ENCODE measurements around the gene INPP5D. TPM values are rescaled to one million over a fixed set of nuclear protein-coding genes. Genes with fewer than 3 reads are reported as not detected.

Gene INPP5D
- total RNA-seq, 2 experiments from 2014 or later, result 50.9 to 51.0 TPM

GRCh38 chr2:233022561-233022960 lies 37.6 kb upstream of the INPP5D start:
- Mint-ChIP-seq H3K4me1 (ENCODE audit: low read depth) (no peaks in the 10 kb centered on the region), H3K27ac (no peak overlapping the region), H3K27me3 (ENCODE audit: low read depth) (no peaks in the 10 kb centered on the region), H3K36me3 (ENCODE audit: low read depth) (no peaks in the 10 kb centered on the region), H3K9me3 (no peaks in the 10 kb centered on the region), H3K4me3 (no peak overlapping the region)
- no peak for DNase-seq
- intact Hi-C loops (cut with micrococcal nuclease), result no loop called here
- CTCF ChIA-PET, result no interaction called here

- H3K9me3 Mint-ChIP-seq, result no peaks in the 10 kb centered on the region
- CTCF ChIA-PET, result no interaction called here
- H3K36me3 Mint-ChIP-seq (ENCODE audit: low read depth), result no peaks in the 10 kb centered on the region
- no peaks in the 10 kb centered on the region for H3K4me1 Mint-ChIP-seq (ENCODE audit: low read depth)
- no peak overlapping the region for H3K4me3 Mint-ChIP-seq
- no peaks in the 10 kb centered on the region for H3K27me3 Mint-ChIP-seq (ENCODE audit: low read depth)
- intact Hi-C loops (cut with micrococcal nuclease), result no loop called here
- H3K27ac Mint-ChIP-seq, result no peak overlapping the region
- DNase-seq, result no peak
Measured at GRCh38 chr2:233023007-233023760, 37.0 kb upstream of the INPP5D start.

- DNase-seq, result no peak
- Mint-ChIP-seq H3K27me3 (ENCODE audit: low read depth) (no peaks in the 10 kb centered on the region), H3K4me1 (ENCODE audit: low read depth) (no peaks in the 10 kb centered on the region), H3K27ac (no peak overlapping the region), H3K9me3 (no peaks in the 10 kb centered on the region), H3K36me3 (ENCODE audit: low read depth) (no peaks in the 10 kb centered on the region), H3K4me3 (no peak overlapping the region)
- CTCF ChIA-PET, result no interaction called here
- intact Hi-C loops (cut with micrococcal nuclease), result no loop called here
Measured at GRCh38 chr2:233023761-233024410, 36.3 kb upstream of the INPP5D start.

GRCh38 chr2:233025706-233026105 lies 34.4 kb upstream of the INPP5D start:
- Mint-ChIP-seq H3K9me3 (no peaks in the 10 kb centered on the region), H3K27me3 (ENCODE audit: low read depth) (no peaks in the 10 kb centered on the region), H3K36me3 (ENCODE audit: low read depth) (no peaks in the 10 kb centered on the region), H3K4me3 (no peak overlapping the region), H3K27ac (no peak overlapping the region), H3K4me1 (ENCODE audit: low read depth) (no peaks in the 10 kb centered on the region)
- no peak for DNase-seq
- intact Hi-C loops (cut with micrococcal nuclease), result loop anchor here (5.0 kb wide), 1 partner anchor 173 kb away; no protein-coding TSS in a partner anchor
- CTCF ChIA-PET, result interaction anchor here (1.8 kb wide), 1 partner anchor 29 kb away, joined by 5 read pairs; no protein-coding TSS in a partner anchor

- no peak overlapping the region for H3K4me3 Mint-ChIP-seq
- CTCF ChIA-PET, result interaction anchor here (1.8 kb wide), 1 partner anchor 28 kb away, joined by 5 read pairs; no protein-coding TSS in a partner anchor
- H3K36me3 Mint-ChIP-seq (ENCODE audit: low read depth), result no peaks in the 10 kb centered on the region
- intact Hi-C loops (cut with micrococcal nuclease), result loop anchor here (5.0 kb wide), 1 partner anchor 174 kb away; no protein-coding TSS in a partner anchor
- H3K27ac Mint-ChIP-seq, result no peak overlapping the region
- H3K27me3 Mint-ChIP-seq (ENCODE audit: low read depth), result no peaks in the 10 kb centered on the region
- no peaks in the 10 kb centered on the region for H3K4me1 Mint-ChIP-seq (ENCODE audit: low read depth)
- no peak for DNase-seq
- no peaks in the 10 kb centered on the region for H3K9me3 Mint-ChIP-seq
Measured at GRCh38 chr2:233026198-233026813, 33.8 kb upstream of the INPP5D start.

GRCh38 chr2:233029321-233029720 lies 30.8 kb upstream of the INPP5D start:
- Mint-ChIP-seq H3K4me1 (ENCODE audit: low read depth) (no peaks in the 10 kb centered on the region), H3K27me3 (ENCODE audit: low read depth) (no peaks in the 10 kb centered on the region), H3K36me3 (ENCODE audit: low read depth) (no peaks in the 10 kb centered on the region), H3K9me3 (no peaks in the 10 kb centered on the region), H3K27ac (no peak overlapping the region), H3K4me3 (no peak overlapping the region)
- no peak for DNase-seq
- intact Hi-C loops (cut with micrococcal nuclease), result loop anchor here (5.0 kb wide), 1 partner anchor 177 kb away; no protein-coding TSS in a partner anchor
- CTCF ChIA-PET, result interaction anchor here (0.6 to 1.4 kb wide), 4 partner anchors 25 to 225 kb away, joined by 3 to 5 read pairs (median 4); partner anchors contain the start of gene ATG16L1

GRCh38 chr2:233031556-233032500 lies 28.3 kb upstream of the INPP5D start:
- no peak for DNase-seq
- Mint-ChIP-seq H3K4me3 (no peak overlapping the region), H3K27me3 (ENCODE audit: low read depth) (no peaks in the 10 kb centered on the region), H3K27ac (no peak overlapping the region), H3K36me3 (ENCODE audit: low read depth) (no peaks in the 10 kb centered on the region), H3K9me3 (no peaks in the 10 kb centered on the region), H3K4me1 (ENCODE audit: low read depth) (no peaks in the 10 kb centered on the region)
- intact Hi-C loops (cut with micrococcal nuclease), result no loop called here
- CTCF ChIA-PET, result interaction anchor here (1.1 to 1.4 kb wide), 2 partner anchors 22 to 23 kb away, joined by 3 to 5 read pairs; no protein-coding TSS in a partner anchor

GRCh38 chr2:233032551-233033320 lies 27.4 kb upstream of the INPP5D start, which contains the start of gene NEU2:
NEU2 (plus strand) TSS chr2:233032672; CDS start chr2:233032672, 0 bp downstream.
- Mint-ChIP-seq H3K27me3 (ENCODE audit: low read depth) (no peaks in the 10 kb centered on the region), H3K36me3 (ENCODE audit: low read depth) (no peaks in the 10 kb centered on the region), H3K27ac (no peak within 1 kb of the TSS), H3K4me3 (no peak within 1 kb of the TSS), H3K4me1 (ENCODE audit: low read depth) (no peaks in the 10 kb centered on the region), H3K9me3 (no peaks in the 10 kb centered on the region)
- no peak for DNase-seq
- intact Hi-C loops (cut with micrococcal nuclease), result no loop called here
- CTCF ChIA-PET, result interaction anchor here (1.4 kb wide), 1 partner anchor 21 kb away, joined by 3 read pairs; no protein-coding TSS in a partner anchor

- no peak overlapping the region for H3K27ac Mint-ChIP-seq
- no peaks in the 10 kb centered on the region for H3K36me3 Mint-ChIP-seq (ENCODE audit: low read depth)
- CTCF ChIA-PET, result no interaction called here
- H3K9me3 Mint-ChIP-seq, result no peaks in the 10 kb centered on the region
- H3K4me1 Mint-ChIP-seq (ENCODE audit: low read depth), result no peaks in the 10 kb centered on the region
- H3K4me3 Mint-ChIP-seq, result no peak overlapping the region
- DNase-seq, result no peak
- intact Hi-C loops (cut with micrococcal nuclease), result no loop called here
- H3K27me3 Mint-ChIP-seq (ENCODE audit: low read depth), result no peaks in the 10 kb centered on the region
Measured at GRCh38 chr2:233033672-233034071, 26.5 kb upstream of the INPP5D start.

- intact Hi-C loops (cut with micrococcal nuclease), result no loop called here
- H3K9me3 Mint-ChIP-seq, result no peaks in the 10 kb centered on the region
- no peak for DNase-seq
- no peak overlapping the region for H3K27ac Mint-ChIP-seq
- H3K4me1 Mint-ChIP-seq (ENCODE audit: low read depth), result no peaks in the 10 kb centered on the region
- H3K4me3 Mint-ChIP-seq, result no peak overlapping the region
- H3K27me3 Mint-ChIP-seq (ENCODE audit: low read depth), result no peaks in the 10 kb centered on the region
- CTCF ChIA-PET, result no interaction called here
- H3K36me3 Mint-ChIP-seq (ENCODE audit: low read depth), result no peaks in the 10 kb centered on the region
Measured at GRCh38 chr2:233034091-233034882, 25.9 kb upstream of the INPP5D start.

All from activated naive CD4-positive, alpha-beta T cell treated with anti-CD3 and anti-CD28 coated beads for 36 hours (primary cell).